WTC11 (cell line): ENCODE data around the gene LILRB2. TPM values are rescaled to one million over a fixed set of nuclear protein-coding genes. Genes with fewer than 3 reads are reported as not detected.

Experiments used
- ATAC-seq: fragments of 200-7000 bp; cut with Tn5 transposase; 2 replicates; pipeline ENCODE4 v1.10.0; 2021; ENCODE audit warnings: mild to moderate bottlenecking, moderate library complexity
- CTCF ChIA-PET: fragments of 300-600 bp; sonication (Branson Sonifier 250); formaldehyde crosslinking; loops from one replicate; lab custom pipeline; 2021; ENCODE audit warnings: antibody characterized with exemption; lab: Charles Lee
- POLR2A ChIA-PET: fragments of 350-600 bp; sonication (Branson Sonifier 250); formaldehyde crosslinking; loops from one replicate; lab custom pipeline; 2021; ENCODE audit warnings: antibody characterized with exemption; lab: Charles Lee
- DNase-seq: peaks from one replicate; pipeline ENCODE4 v3.0.0; 2021; ENCODE audit warnings: low spot score
- H3K27ac Mint-ChIP-seq: 2 replicates; pipeline ENCODE4 v1.8.0; 2021; ENCODE audit warnings: mixed read lengths
- H3K27me3 Mint-ChIP-seq: 2 replicates; pipeline ENCODE4 v1.8.0; 2021; ENCODE audit warnings: low read depth, mild to moderate bottlenecking, moderate library complexity, mixed read lengths
- H3K36me3 Mint-ChIP-seq: 2 replicates; pipeline ENCODE4 v1.8.0; 2021; ENCODE audit warnings: mixed read lengths
- H3K4me1 Mint-ChIP-seq: 2 replicates; pipeline ENCODE4 v1.8.0; 2022; ENCODE audit warnings: mixed read lengths
- H3K4me3 Mint-ChIP-seq: 2 replicates; pipeline ENCODE4 v1.8.0; 2021; ENCODE audit warnings: mild to moderate bottlenecking, moderate library complexity, mixed read lengths
- H3K9me3 Mint-ChIP-seq: 2 replicates; pipeline ENCODE4 v1.8.0; 2021; ENCODE audit warnings: mixed read lengths
- AR ChIP-seq: fragments of 250-450 bp; sonication (Bioruptor Pico); IDR thresholded peaks from 2 replicates; pipeline ENCODE4 v1.9.0; 2021; ENCODE audit warnings: mild to moderate bottlenecking
- ATF3 ChIP-seq: sonication (generic); formaldehyde crosslinking; conservative IDR thresholded peaks from 2 replicates; pipeline ENCODE4 v1.8.1; 2022; ENCODE audit warnings: mild to moderate bottlenecking, missing genetic modification reagents
- CBFB ChIP-seq: sonication (generic); formaldehyde crosslinking; IDR thresholded peaks from 2 replicates; pipeline ENCODE4 v1.8.1; 2022; ENCODE audit warnings: mild to moderate bottlenecking, low read depth, missing genetic modification reagents
- FOXP1 ChIP-seq: sonication (generic); formaldehyde crosslinking; IDR thresholded peaks from 2 replicates; pipeline ENCODE4 v1.8.0; 2022; ENCODE audit warnings: missing genetic modification reagents, mild to moderate bottlenecking, moderate library complexity, borderline replicate concordance
- HMGXB4 ChIP-seq: sonication (generic); formaldehyde crosslinking; IDR thresholded peaks from 2 replicates; pipeline ENCODE4 v1.8.1; 2023; ENCODE audit warnings: mild to moderate bottlenecking, moderate library complexity, missing genetic modification reagents
- IRF2 ChIP-seq: sonication (generic); formaldehyde crosslinking; IDR thresholded peaks from 2 replicates; pipeline ENCODE4 v1.8.0; 2022; ENCODE audit warnings: low read depth, missing genetic modification reagents, borderline replicate concordance
- MLX ChIP-seq: sonication (generic); formaldehyde crosslinking; IDR thresholded peaks from 2 replicates; pipeline ENCODE4 v1.8.1; 2023; ENCODE audit warnings: mild to moderate bottlenecking, missing genetic modification reagents, moderate library complexity
- MXD4 ChIP-seq: fragments of 250-450 bp; sonication (Bioruptor Pico); IDR thresholded peaks from 2 replicates; pipeline ENCODE4 v1.8.0; 2021; ENCODE audit warnings: mild to moderate bottlenecking, moderate library complexity, borderline replicate concordance
- OVOL2 ChIP-seq: fragments of 250-450 bp; sonication (Bioruptor Pico); IDR thresholded peaks from 2 replicates; pipeline ENCODE4 v1.9.0; 2021; ENCODE audit warnings: mild to moderate bottlenecking, borderline replicate concordance
- PRDM15 ChIP-seq: sonication (generic); formaldehyde crosslinking; IDR thresholded peaks from 2 replicates; pipeline ENCODE4 v1.8.0; 2022; ENCODE audit warnings: missing genetic modification reagents
- PRRX2 ChIP-seq: fragments of 250-450 bp; sonication (Bioruptor Pico); IDR thresholded peaks from 2 replicates; pipeline ENCODE4 v1.8.0; 2021; ENCODE audit warnings: mild to moderate bottlenecking
- RORB ChIP-seq: fragments of 250-450 bp; sonication (Bioruptor Pico); IDR thresholded peaks from 2 replicates; pipeline ENCODE4 v1.9.0; 2021; ENCODE audit warnings: mild to moderate bottlenecking
- SMAD3 ChIP-seq: sonication (generic); formaldehyde crosslinking; IDR thresholded peaks from 2 replicates; pipeline ENCODE4 v1.8.0; 2022; ENCODE audit warnings: missing genetic modification reagents, mild to moderate bottlenecking, borderline replicate concordance
- SOX15 ChIP-seq: fragments of 250-450 bp; sonication (Bioruptor Pico); IDR thresholded peaks from 2 replicates; pipeline ENCODE4 v1.9.0; 2021; ENCODE audit warnings: mild to moderate bottlenecking
- STAT6 ChIP-seq: sonication (generic); formaldehyde crosslinking; conservative IDR thresholded peaks from 2 replicates; pipeline ENCODE4 v1.8.1; 2023; ENCODE audit warnings: mild to moderate bottlenecking, low read depth, missing genetic modification reagents, moderate library complexity
- TCF7 ChIP-seq: sonication (generic); formaldehyde crosslinking; IDR thresholded peaks from 2 replicates; pipeline ENCODE4 v1.8.0; 2022; ENCODE audit warnings: mild to moderate bottlenecking, low read depth, missing genetic modification reagents, moderate library complexity
- TEAD1 ChIP-seq: sonication (generic); formaldehyde crosslinking; IDR thresholded peaks from 2 replicates; pipeline ENCODE4 v1.8.0; 2022; ENCODE audit warnings: mild to moderate bottlenecking, missing genetic modification reagents
- TEAD4 ChIP-seq: sonication (generic); formaldehyde crosslinking; IDR thresholded peaks from 2 replicates; pipeline ENCODE4 v1.8.0; 2022; ENCODE audit warnings: mild to moderate bottlenecking, missing genetic modification reagents
- USF1 ChIP-seq: sonication (generic); formaldehyde crosslinking; IDR thresholded peaks from 2 replicates; pipeline ENCODE4 v1.8.0; 2022; ENCODE audit warnings: mild to moderate bottlenecking, missing genetic modification reagents
- ZNF232 ChIP-seq: sonication (generic); formaldehyde crosslinking; IDR thresholded peaks from 2 replicates; pipeline ENCODE4 v1.8.0; 2022; ENCODE audit warnings: mild to moderate bottlenecking, missing genetic modification reagents
- ZNF423 ChIP-seq: fragments of 250-450 bp; sonication (Bioruptor Pico); IDR thresholded peaks from 2 replicates; pipeline ENCODE4 v2.1.2; 2022; ENCODE audit warnings: mild to moderate bottlenecking, moderate library complexity
- total RNA-seq: library from RNA; stranded (reverse); gene quantifications from 3 replicates; pipeline ENCODE4 v1.2.3, GENCODE V29; 2021

LILRB2 gene
- total RNA-seq, 1 experiment from 2014 or later, result not detected

- Mint-ChIP-seq H3K4me1 (peaks cover 27% of the 10 kb centered on the region), H3K4me3 (no peak overlapping the region)
- DNase-seq (no peak), ATAC-seq (no peak)
- CTCF ChIA-PET, result interaction anchor here (0.7 kb wide), 1 partner anchor 54 kb away, joined by 3 read pairs; no protein-coding TSS in a partner anchor
- TF ChIP-seq OVOL2 (CRISPR knock-in tag) (no peak), RORB (CRISPR knock-in tag) (no peak), AR (CRISPR knock-in tag) (no peak), ATF3 (CRISPR knock-in tag) (no peak), TEAD4 (CRISPR knock-in tag) (no peak), SMAD3 (CRISPR knock-in tag) (no peak), PRRX2 (no peak), STAT6 (CRISPR knock-in tag) (no peak), IRF2 (CRISPR knock-in tag) (no peak), FOXP1 (CRISPR knock-in tag) (no peak), TCF7 (CRISPR knock-in tag) (no peak), HMGXB4 (CRISPR knock-in tag) (no peak), SOX15 (CRISPR knock-in tag) (no peak), ZNF232 (no peak), TEAD1 (CRISPR knock-in tag) (no peak)
- TF ChIP-seq, all 79 proteins: peak for 0
- Mint-ChIP-seq H3K27ac (no peak overlapping the region), H3K9me3 (peaks cover 28% of the 10 kb centered on the region), H3K36me3 (peaks cover 22% of the 10 kb centered on the region), H3K27me3 (peaks cover 28% of the 10 kb centered on the region)
- POLR2A ChIA-PET, result no interaction called here
Observed at GRCh38 chr19:54319892-54320670, 39.2 kb upstream of the LILRB2 start.

- H3K4me1 Mint-ChIP-seq, result peaks cover 17% of the 10 kb centered on the region
- peaks cover 28% of the 10 kb centered on the region for H3K27me3 Mint-ChIP-seq
- H3K4me3 Mint-ChIP-seq, result no peak overlapping the region
- POLR2A ChIA-PET, result no interaction called here
- TF ChIP-seq FOXP1 (CRISPR knock-in tag) (no peak), USF1 (no peak), MXD4 (CRISPR knock-in tag) (no peak), MLX (CRISPR knock-in tag) (no peak), CBFB (CRISPR knock-in tag) (no peak), PRDM15 (CRISPR knock-in tag) (no peak), RORB (CRISPR knock-in tag) (no peak), ZNF423 (CRISPR knock-in tag) (no peak)
- H3K36me3 Mint-ChIP-seq, result peaks cover 22% of the 10 kb centered on the region
- DNase-seq (no peak), ATAC-seq (no peak)
- H3K9me3 Mint-ChIP-seq, result peaks cover 28% of the 10 kb centered on the region
- no peak overlapping the region for H3K27ac Mint-ChIP-seq
- CTCF ChIA-PET, result interaction anchor here (3.6 kb wide), 1 partner anchor 53 kb away, joined by 36 read pairs; no protein-coding TSS in a partner anchor
Observed at GRCh38 chr19:54319049-54319448, 38.1 kb upstream of the LILRB2 start.
